Tibial nerve (tissue), 4 donors: ENCODE data around the gene CFAP54.

ENCODE experiments used
- EP300 ChIP-seq, 2 donors: sonication (generic); formaldehyde crosslinking; IDR thresholded peaks; one replicate each; pipeline ENCODE4 v1.6.1; 2017; ENCODE audit warnings: antibody characterized with exemption in 2 of 2, mild to moderate bottlenecking in 1 of 2
- POLR2A ChIP-seq, 2 donors: fragments of 450-650 bp; IDR thresholded peaks; one replicate each; pipeline ENCODE4 v1.6.1; 2017; ENCODE audit warnings: antibody characterized with exemption in 2 of 2, mild to moderate bottlenecking in 2 of 2, moderate library complexity in 2 of 2
- TF ChIP-seq, protein P1 (sequence below), 5 experiments: fragments of 200-600 bp in 3 of 5; fragments of 450-650 bp in 2 of 5; sonication (generic) in 3 of 5; IDR thresholded peaks; one replicate each; pipeline ENCODE4 v1.5.1; 2016 to 2019; ENCODE audit warnings: antibody characterized with exemption in 5 of 5, mild to moderate bottlenecking in 3 of 5, moderate library complexity in 2 of 5

DNA sequence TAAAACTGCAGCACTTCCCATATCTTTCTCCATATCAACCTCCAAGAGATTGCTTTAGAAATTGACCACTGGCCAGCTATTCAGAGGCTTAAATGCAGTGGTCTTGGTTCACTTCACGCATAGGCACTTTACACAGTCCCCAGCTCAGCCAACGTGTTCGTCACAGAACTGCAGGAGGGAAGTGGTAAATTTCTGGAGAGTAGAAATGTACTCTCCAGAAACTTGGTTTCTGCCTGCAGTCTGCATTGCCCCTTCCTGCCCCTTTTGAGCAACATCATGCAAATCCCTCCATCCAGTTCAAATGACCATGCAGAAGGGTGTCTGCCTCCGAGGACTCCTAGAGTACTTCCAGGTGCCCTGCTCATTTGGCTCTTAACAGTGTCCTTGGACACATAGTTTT lies 375.0 kb downstream of the CFAP54 start:
- TF ChIP-seq, protein P1, sequence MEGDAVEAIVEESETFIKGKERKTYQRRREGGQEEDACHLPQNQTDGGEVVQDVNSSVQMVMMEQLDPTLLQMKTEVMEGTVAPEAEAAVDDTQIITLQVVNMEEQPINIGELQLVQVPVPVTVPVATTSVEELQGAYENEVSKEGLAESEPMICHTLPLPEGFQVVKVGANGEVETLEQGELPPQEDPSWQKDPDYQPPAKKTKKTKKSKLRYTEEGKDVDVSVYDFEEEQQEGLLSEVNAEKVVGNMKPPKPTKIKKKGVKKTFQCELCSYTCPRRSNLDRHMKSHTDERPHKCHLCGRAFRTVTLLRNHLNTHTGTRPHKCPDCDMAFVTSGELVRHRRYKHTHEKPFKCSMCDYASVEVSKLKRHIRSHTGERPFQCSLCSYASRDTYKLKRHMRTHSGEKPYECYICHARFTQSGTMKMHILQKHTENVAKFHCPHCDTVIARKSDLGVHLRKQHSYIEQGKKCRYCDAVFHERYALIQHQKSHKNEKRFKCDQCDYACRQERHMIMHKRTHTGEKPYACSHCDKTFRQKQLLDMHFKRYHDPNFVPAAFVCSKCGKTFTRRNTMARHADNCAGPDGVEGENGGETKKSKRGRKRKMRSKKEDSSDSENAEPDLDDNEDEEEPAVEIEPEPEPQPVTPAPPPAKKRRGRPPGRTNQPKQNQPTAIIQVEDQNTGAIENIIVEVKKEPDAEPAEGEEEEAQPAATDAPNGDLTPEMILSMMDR (IDR thresholded peaks at IDR 0.05), result no peak
- no peak for TF ChIP-seq EP300 (IDR thresholded peaks at IDR 0.05)
- TF ChIP-seq POLR2A (IDR thresholded peaks at IDR 0.05), result no peak
